Choroid plexus epithelial cell (primary cell): Measurements from ENCODE around the gene ARPP19.

Experiments
- DNase-seq: peaks from one replicate; pipeline ENCODE4 v3.0.0-alpha.2; 2010; ENCODE audit warnings: low read depth
- H3K4me3 ChIP-seq: 2 replicates; pipeline ENCODE4 v1.5.1; 2011; ENCODE audit warnings: low read depth, mild to moderate bottlenecking, control low read depth, low read length, moderate library complexity
- TF ChIP-seq, protein P1 (sequence below): conservative IDR thresholded peaks from 2 replicates; pipeline ENCODE4 v1.5.1; 2011; ENCODE audit warnings: low read depth, mild to moderate bottlenecking, control low read depth, inconsistent platforms, low read length, moderate library complexity

ARPP19 gene

GRCh38 chr15:52528564-52529340 is 40.1 kb downstream of the ARPP19 start, which contains the start of gene MYO5A:
MYO5A (minus strand) TSS chr15:52528880; CDS start chr15:52528806, 74 bp downstream.
- TF ChIP-seq, protein P1, sequence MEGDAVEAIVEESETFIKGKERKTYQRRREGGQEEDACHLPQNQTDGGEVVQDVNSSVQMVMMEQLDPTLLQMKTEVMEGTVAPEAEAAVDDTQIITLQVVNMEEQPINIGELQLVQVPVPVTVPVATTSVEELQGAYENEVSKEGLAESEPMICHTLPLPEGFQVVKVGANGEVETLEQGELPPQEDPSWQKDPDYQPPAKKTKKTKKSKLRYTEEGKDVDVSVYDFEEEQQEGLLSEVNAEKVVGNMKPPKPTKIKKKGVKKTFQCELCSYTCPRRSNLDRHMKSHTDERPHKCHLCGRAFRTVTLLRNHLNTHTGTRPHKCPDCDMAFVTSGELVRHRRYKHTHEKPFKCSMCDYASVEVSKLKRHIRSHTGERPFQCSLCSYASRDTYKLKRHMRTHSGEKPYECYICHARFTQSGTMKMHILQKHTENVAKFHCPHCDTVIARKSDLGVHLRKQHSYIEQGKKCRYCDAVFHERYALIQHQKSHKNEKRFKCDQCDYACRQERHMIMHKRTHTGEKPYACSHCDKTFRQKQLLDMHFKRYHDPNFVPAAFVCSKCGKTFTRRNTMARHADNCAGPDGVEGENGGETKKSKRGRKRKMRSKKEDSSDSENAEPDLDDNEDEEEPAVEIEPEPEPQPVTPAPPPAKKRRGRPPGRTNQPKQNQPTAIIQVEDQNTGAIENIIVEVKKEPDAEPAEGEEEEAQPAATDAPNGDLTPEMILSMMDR = peak; percentile 16
- H3K4me3 ChIP-seq = peak within 1 kb of the TSS; percentile 71
- peak; percentile 61 for DNase-seq

DNA sequence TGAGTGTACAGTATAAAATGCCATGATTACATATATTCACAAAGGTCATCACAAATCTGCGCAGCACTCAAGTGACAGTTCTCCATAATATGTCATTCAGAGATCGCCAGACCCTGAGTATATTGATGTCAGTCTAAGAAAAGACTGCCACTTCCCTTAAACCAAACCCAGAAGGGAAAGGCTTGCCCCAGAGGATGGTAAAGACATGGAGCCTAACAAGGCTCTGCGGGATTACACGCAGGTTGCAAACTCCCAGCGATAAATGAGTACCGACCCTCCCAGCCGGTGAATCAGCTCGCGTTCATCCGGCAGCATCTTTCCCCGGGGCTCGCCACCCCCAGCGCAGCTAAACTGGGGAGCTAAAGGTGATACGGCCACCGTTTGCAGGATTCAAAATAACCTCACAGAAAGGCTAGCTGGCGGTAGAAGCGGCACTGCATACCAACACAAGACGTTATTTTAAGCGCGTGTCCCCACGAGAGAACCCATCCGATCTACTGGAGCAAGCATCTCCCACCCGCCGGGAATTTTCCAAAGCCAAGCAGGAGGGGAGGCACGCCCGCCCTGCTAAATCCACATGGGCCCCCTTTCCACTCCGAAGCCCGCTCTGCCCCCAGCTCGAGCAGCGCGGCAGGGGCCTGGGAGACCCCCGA is 40.8 kb downstream of the ARPP19 start:
- peak overlapping the region; percentile 71 for H3K4me3 ChIP-seq
- TF ChIP-seq, protein P1 = no peak
- DNase-seq = peak; percentile 25

DNA sequence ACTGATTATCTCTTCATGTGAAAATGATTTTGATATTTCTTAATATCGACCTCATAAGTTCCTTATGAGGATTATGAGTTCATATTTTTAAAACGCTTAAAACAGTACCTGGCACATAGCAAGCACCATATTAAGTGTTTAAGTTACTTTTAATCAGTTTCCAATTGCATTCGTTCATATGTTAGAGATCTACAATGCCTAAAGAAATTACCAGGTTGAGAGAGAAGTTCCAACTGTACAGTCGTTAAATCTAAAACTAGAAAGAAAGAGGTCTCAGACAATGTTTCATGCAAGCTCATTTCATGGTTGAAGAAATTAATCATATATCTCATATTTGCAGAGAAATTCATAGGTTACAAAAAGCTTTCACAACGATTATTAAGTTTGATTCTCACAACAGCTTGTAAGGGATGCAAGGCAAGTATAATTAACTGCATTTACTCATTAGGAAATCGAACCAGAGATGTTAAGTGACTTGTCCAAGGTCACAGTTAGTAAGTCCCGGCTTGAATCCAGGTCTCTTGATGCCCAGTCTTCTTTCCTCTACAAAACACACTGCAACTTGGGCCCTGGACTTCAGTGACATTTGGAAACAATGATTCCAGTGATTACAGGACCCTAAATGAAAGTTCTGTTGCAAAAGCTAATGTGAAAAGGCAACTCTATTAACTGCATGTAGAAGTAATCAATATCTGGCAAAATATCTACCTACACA is 41.5 kb downstream of the ARPP19 start:
- no peak for DNase-seq
- H3K4me3 ChIP-seq = no peak overlapping the region
- TF ChIP-seq, protein P1 = no peak

DNA sequence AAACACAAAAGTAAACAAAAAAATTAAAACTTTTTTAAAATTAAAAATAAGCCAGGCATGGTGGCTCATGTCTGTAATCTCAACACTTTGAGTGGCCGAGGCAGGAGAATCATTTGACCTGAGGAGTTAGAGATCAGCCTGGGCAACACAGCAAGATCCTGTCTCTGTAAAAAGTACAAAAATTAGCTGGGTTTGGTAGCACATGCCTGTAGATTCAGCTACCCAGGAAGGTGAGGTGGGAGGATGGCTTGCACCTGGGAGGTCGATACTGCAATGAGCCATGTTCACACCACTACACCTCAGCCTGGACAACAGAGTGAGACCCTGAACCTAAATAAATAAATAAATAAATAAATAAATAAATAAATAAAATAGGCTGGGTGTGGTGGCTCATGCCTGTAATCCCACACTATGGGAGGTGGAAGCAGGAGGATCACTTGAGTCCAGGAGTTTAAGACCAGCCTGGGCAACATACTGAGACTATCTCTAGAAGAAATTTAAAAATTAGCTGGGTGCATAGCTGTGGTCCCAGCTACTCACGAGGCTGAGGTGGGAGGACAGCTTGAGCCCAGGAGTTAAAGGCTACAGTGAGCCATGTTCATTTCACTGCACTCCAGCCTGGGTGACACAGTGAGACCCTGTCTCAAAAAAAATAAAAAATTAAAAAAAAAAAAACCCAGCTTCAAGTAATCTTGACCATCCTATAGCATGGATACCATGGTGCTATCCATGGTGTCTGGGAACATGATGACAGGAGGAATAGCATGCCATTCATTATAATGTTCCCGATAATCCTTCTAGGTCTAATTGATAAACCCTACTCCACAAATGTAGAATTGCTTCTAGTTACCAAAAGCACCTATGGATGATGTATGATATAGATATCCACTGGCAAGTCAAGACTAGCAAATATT is 44.4 kb downstream of the ARPP19 start:
- DNase-seq = no peak
- TF ChIP-seq, protein P1 = no peak
- no peak overlapping the region for H3K4me3 ChIP-seq

- no peak overlapping the region for H3K4me3 ChIP-seq
- no peak for DNase-seq
- TF ChIP-seq, protein P1 = no peak
Observed at GRCh38 chr15:52523647-52524046, 45.2 kb downstream of the ARPP19 start.

GRCh38 chr15:52523192-52523591 is 45.6 kb downstream of the ARPP19 start:
- DNase-seq = peak; percentile 84
- TF ChIP-seq, protein P1 = no peak
- H3K4me3 ChIP-seq = no peak overlapping the region
